Eye (tissue), 1 donor: ENCODE data around the gene SYPL1.
A peak's percentile ranks its signal among the peaks of the same experiment; 100 is the strongest.
"Not testable (repeated sequence)": the region's sequence is repeated elsewhere in the genome, so short reads cannot be mapped to it uniquely, and the experiment has no call there.

Experiments used
- DNase-seq: peaks from one replicate; pipeline ENCODE4 v3.0.0-alpha.2; 2015

Gene SYPL1

GRCh38 chr7:106112118-106112971 is at the start of gene SYPL1:
Gene SYPL1, minus strand, starts transcription at chr7:106112312. Its CDS starts 104 bp downstream, at chr7:106112208.
- DNase-seq, result peak; percentile 95

GRCh38 chr7:106155027-106155426 is 42.9 kb upstream of the SYPL1 start:
- no peak for DNase-seq

- peak; percentile 92 for DNase-seq
These were observed 41.9 kb upstream of the SYPL1 start for GRCh38 chr7:106153891-106154449.

- no peak for DNase-seq
These were observed 40.2 kb upstream of the SYPL1 start for GRCh38 chr7:106152313-106152665.

- DNase-seq, result no peak
These were observed 39.6 kb upstream of the SYPL1 start for GRCh38 chr7:106151459-106152312.

GRCh38 chr7:106143711-106144337 is 31.7 kb upstream of the SYPL1 start:
- DNase-seq, result peak; percentile 54

- no peak for DNase-seq
These were observed 30.0 kb upstream of the SYPL1 start for GRCh38 chr7:106142136-106142535.

GRCh38 chr7:106140406-106141173 is 28.5 kb upstream of the SYPL1 start:
- DNase-seq, result no peak

GRCh38 chr7:106139265-106140251 is 27.4 kb upstream of the SYPL1 start:
- DNase-seq, result peak; percentile 57

- DNase-seq, result no peak
These were observed 26.7 kb upstream of the SYPL1 start for GRCh38 chr7:106138776-106139175.

- DNase-seq, result not testable (repeated sequence)
These were observed 26.1 kb upstream of the SYPL1 start for GRCh38 chr7:106138181-106138580.

- DNase-seq, result no peak
These were observed 22.1 kb upstream of the SYPL1 start for GRCh38 chr7:106134241-106134640.

GRCh38 chr7:106129291-106129690 is 17.2 kb upstream of the SYPL1 start:
- no peak for DNase-seq

- DNase-seq, result no peak
These were observed 16.7 kb upstream of the SYPL1 start for GRCh38 chr7:106128836-106129235.

GRCh38 chr7:106127984-106128780 is 16.1 kb upstream of the SYPL1 start:
- no peak for DNase-seq

GRCh38 chr7:106126170-106126938 is 14.2 kb upstream of the SYPL1 start:
- no peak for DNase-seq

- DNase-seq, result no peak
These were observed 13.3 kb upstream of the SYPL1 start for GRCh38 chr7:106125417-106125816.

GRCh38 chr7:106124186-106124585 is 12.1 kb upstream of the SYPL1 start:
- no peak for DNase-seq

- DNase-seq, result no peak
These were observed 10.6 kb upstream of the SYPL1 start for GRCh38 chr7:106122713-106123112.
